HepG2 (cell line): ENCODE results near the gene CLDN7. TPM values are rescaled to one million over a fixed set of nuclear protein-coding genes. Genes with fewer than 3 reads are reported as not detected.

Experiments used
- ATAC-seq: fragments of 200-7000 bp; cut with Tn5 transposase; 3 replicates; pipeline ENCODE4 v1.9.1; 2020; ENCODE audit warnings: mild to moderate bottlenecking, moderate library complexity
- BruUV-seq: library from RNA; stranded (reverse); fragments of 400-500 nt; replicated peaks from 2 replicates; lab custom pipeline; 2021; lab: Mats Ljungman, UMichigan
- CTCF ChIA-PET: fragments of 300-600 bp; formaldehyde crosslinking; extraction: SDS; loops from one replicate; lab custom pipeline; 2021; ENCODE audit warnings: low total read pairs, inconsistent platforms, low intra/inter-chr PET ratio; lab: Yijun Ruan, JAX
- POLR2A ChIA-PET: fragments of 350-600 bp; sonication (Branson Sonifier 250); formaldehyde crosslinking; loops from one replicate; lab custom pipeline; 2020; ENCODE audit warnings: antibody characterized with exemption, inconsistent platforms; lab: Yijun Ruan, JAX
- DNase-seq: peaks from one replicate; pipeline ENCODE4 v3.0.0-alpha.2; 2015; ENCODE audit warnings: low spot score
- FAIRE-seq: peaks from 3 replicates; lab custom pipeline; 2011; peaks lifted over from hg19 to GRCh38; lab: Jason Lieb, UNC
- H2AFZ ChIP-seq: one replicate; pipeline ENCODE4 v1.6.1; 2011; ENCODE audit warnings: low read length, inconsistent platforms
- H3K27ac ChIP-seq: fragments of 300-600 bp; 3 replicates; pipeline ENCODE4 v1.8.0; 2011; ENCODE audit warnings: mixed run types, mild to moderate bottlenecking, mixed read lengths, low read length, inconsistent platforms; ENCODE audit not compliant: insufficient read depth; ENCODE audit errors: extremely low read length
- H3K27me3 ChIP-seq, 2 experiments: fragments of 200-600 bp in 1 of 2; 2 replicates in 1 of 2; 3 replicates in 1 of 2; pipeline versions ENCODE4 v1.6.0 to v1.8.0; 2011; ENCODE audit warnings: low read length in 2 of 2, mild to moderate bottlenecking in 2 of 2, moderate library complexity in 2 of 2, inconsistent platforms in 1 of 2; ENCODE audit not compliant: insufficient read depth in 2 of 2, control insufficient read depth in 1 of 2
- H3K36me3 ChIP-seq, 2 experiments: fragments of 200-600 bp in 1 of 2; replicated peaks in 1 of 2; 2 replicates in 1 of 2; 3 replicates in 1 of 2; pipeline versions ENCODE4 v1.5.1 to v1.8.0; 2011; ENCODE audit warnings: low read length in 2 of 2, inconsistent platforms in 1 of 2; ENCODE audit not compliant: insufficient read depth in 2 of 2, control insufficient read depth in 1 of 2
- H3K4me1 ChIP-seq: 2 replicates; pipeline ENCODE4 v1.5.1; 2012; ENCODE audit warnings: low read length, inconsistent platforms; ENCODE audit not compliant: insufficient read depth
- H3K4me2 ChIP-seq: 2 replicates; pipeline ENCODE4 v1.6.0; 2011; ENCODE audit warnings: low read depth, low read length, inconsistent platforms
- H3K4me3 ChIP-seq, 3 experiments: fragments of 200-600 bp in 1 of 3; sonication (generic), shearing (Covaris generic) in 1 of 3; replicated peaks in 1 of 3; 2 replicates each; pipeline ENCODE4 v1.5.1; 2011 to 2016; ENCODE audit warnings: low read length in 3 of 3, inconsistent platforms in 2 of 3, low read depth in 2 of 3, mild to moderate bottlenecking in 2 of 3, control low read depth in 1 of 3, mixed read lengths in 1 of 3; ENCODE audit not compliant: insufficient read depth in 1 of 3
- H3K79me2 ChIP-seq: one replicate; pipeline ENCODE4 v1.6.1; 2011; ENCODE audit warnings: low read length, inconsistent platforms; ENCODE audit not compliant: insufficient read depth
- H3K9ac ChIP-seq: 2 replicates; pipeline ENCODE4 v1.6.0; 2011; ENCODE audit warnings: mild to moderate bottlenecking, low read depth, low read length, inconsistent platforms; ENCODE audit not compliant: insufficient read depth
- H3K9me3 ChIP-seq: 2 replicates; pipeline ENCODE4 v1.5.1; 2012; ENCODE audit warnings: mild to moderate bottlenecking, low read length
- H4K20me1 ChIP-seq: 2 replicates; pipeline ENCODE4 v1.6.0; 2011; ENCODE audit warnings: inconsistent platforms, mild to moderate bottlenecking, low read length, moderate library complexity; ENCODE audit not compliant: insufficient read depth
- DNMT1 ChIP-seq: sonication (generic); formaldehyde crosslinking; IDR thresholded peaks from 2 replicates; pipeline ENCODE4 v1.5.1; 2020; ENCODE audit warnings: mild to moderate bottlenecking, missing genetic modification reagents
- GTF2F1 ChIP-seq: fragments of 150-350 bp; IDR thresholded peaks from 2 replicates; pipeline ENCODE4 v1.6.1; 2014; ENCODE audit warnings: low read length
- HMGA1 ChIP-seq: sonication (generic); formaldehyde crosslinking; conservative IDR thresholded peaks from 2 replicates; pipeline ENCODE4 v1.4.0; 2020; ENCODE audit warnings: missing genetic modification reagents
- NFYB ChIP-seq: sonication (generic); formaldehyde crosslinking; IDR thresholded peaks from 2 replicates; pipeline ENCODE4 v1.4.0; 2020; ENCODE audit warnings: missing genetic modification reagents
- REPIN1 ChIP-seq: sonication (generic); formaldehyde crosslinking; IDR thresholded peaks from 2 replicates; pipeline ENCODE4 v1.8.0; 2022; ENCODE audit warnings: missing genetic modification reagents, low read depth, mild to moderate bottlenecking, borderline replicate concordance
- SAP130 ChIP-seq: IDR thresholded peaks from 2 replicates; pipeline ENCODE4 v1.6.1; 2016; ENCODE audit warnings: low read depth
- TBX2 ChIP-seq: sonication (generic); formaldehyde crosslinking; IDR thresholded peaks from 2 replicates; pipeline ENCODE4 v1.5.0; 2020; ENCODE audit warnings: missing genetic modification reagents, mild to moderate bottlenecking, borderline replicate concordance
- TOE1 ChIP-seq: sonication (generic); formaldehyde crosslinking; IDR thresholded peaks from 2 replicates; pipeline ENCODE4 v1.4.0; 2020; ENCODE audit warnings: mild to moderate bottlenecking, missing genetic modification reagents
- ZBTB38 ChIP-seq: sonication (generic); formaldehyde crosslinking; IDR thresholded peaks from 2 replicates; pipeline ENCODE4 v1.5.1; 2020; ENCODE audit warnings: mild to moderate bottlenecking, missing genetic modification reagents
- ZNF430 ChIP-seq: sonication (generic); formaldehyde crosslinking; IDR thresholded peaks from 2 replicates; pipeline ENCODE4 v1.9.0; 2021; ENCODE audit warnings: mild to moderate bottlenecking, missing genetic modification reagents
- WGBS: methylation state at CpG from one replicate; pipeline ENCODE4 v1.1.6; 2017; ENCODE audit warnings: low lambda C conversion rate; 5-methylcytosine and 5-hydroxymethylcytosine counted together
- in situ Hi-C: cut with HindIII; loops from 2 replicates; pipeline ENCODE4 v1.10.0; 2017; ENCODE audit warnings: low pct_unique_long_range_greater_than_20kb; ENCODE audit not compliant: extremely low pct_ligation_motif_present
- intact Hi-C: fragments of 100-400 bp; cut with micrococcal nuclease; formaldehyde crosslinking; loops from one replicate; pipeline ENCODE4 v1.10.0; 2022; ENCODE audit not compliant: unreplicated experiment
- polyA plus RNA-seq, 8 experiments: library from polyadenylated mRNA; depleted of rRNA in 3 of 8; stranded (reverse) in 7 of 8; unstranded in 1 of 8; fragments of >200 nt; fragmentation: Illumina TruSeq in 4 of 8; extraction: Trizol in 4 of 8; gene quantifications; 2 replicates each; pipeline versions ENCODE4 v1.2.1 to v1.2.3, GENCODE V29; 2011 to 2016; ENCODE audit warnings: low read depth in 4 of 8, missing spikeins in 1 of 8, mixed read lengths in 1 of 8; ENCODE audit not compliant: insufficient read depth in 1 of 8
- total RNA-seq, 5 experiments: library from RNA; depleted of rRNA; stranded (reverse); fragments of >200 nt; fragmentation: Illumina TruSeq; extraction: Trizol; gene quantifications; 2 replicates each; pipeline ENCODE4 v1.2.3, GENCODE V29; 2016; ENCODE audit warnings: low read depth in 1 of 5
- TF ChIP-seq, protein P1 (sequence below): sonication (generic); formaldehyde crosslinking; IDR thresholded peaks from 2 replicates; pipeline ENCODE4 v1.9.0; 2021; ENCODE audit warnings: missing genetic modification reagents, borderline replicate concordance
- TF ChIP-seq, protein P2 (sequence below): sonication (generic); formaldehyde crosslinking; IDR thresholded peaks from 2 replicates; pipeline ENCODE4 v1.4.0; 2020; ENCODE audit warnings: missing genetic modification reagents

Gene CLDN7
- total and polyA plus RNA-seq, 2 of the 13 experiments (the other 11 are each of a cell fraction or from before 2014, with no cell fraction given): not detected

DNA sequence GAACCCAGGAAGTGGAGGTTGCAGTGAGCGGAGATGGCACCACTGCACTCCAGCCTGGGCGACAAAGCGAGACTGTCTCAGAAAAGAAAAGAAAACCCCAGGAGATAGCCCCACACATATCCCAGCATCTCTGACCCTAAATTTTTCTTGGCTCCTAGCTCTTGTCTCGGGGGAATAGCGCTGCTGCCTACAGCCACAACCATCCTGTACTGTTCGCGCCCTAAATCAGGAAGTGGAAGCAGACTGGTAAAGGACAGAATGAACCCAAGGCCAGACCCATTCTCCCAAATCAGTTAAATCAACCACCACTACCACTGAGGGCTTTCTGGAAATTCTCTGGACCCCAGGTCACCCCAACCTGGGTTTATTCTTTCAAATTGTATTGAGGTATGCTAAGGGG is 12.4 kb downstream of the CLDN7 start:
- Histone ChIP-seq H3K9ac (peak overlapping the region; percentile 96), H3K4me2 (peak overlapping the region; percentile 90), H3K79me2 (peaks cover 56% of the 10 kb centered on the region), H4K20me1 (no peaks in the 10 kb centered on the region), H3K4me3 (peak overlapping the region; percentile 95 to 99 (median 96); a peak in 5 of 6 replicates), H3K27ac (peak overlapping the region; percentile 99), H3K27me3 (peaks cover 0 to 2% of the 10 kb centered on the region in 2 experiments; a peak in 1 of 5 replicates), H3K36me3 (peaks cover 9 to 25% of the 10 kb centered on the region in 2 experiments; a peak in 4 of 5 replicates), H2AFZ (no peak overlapping the region), H3K9me3 (no peaks in the 10 kb centered on the region), H3K4me1 (peaks cover 38% of the 10 kb centered on the region)
- TF ChIP-seq HMGA1 (CRISPR knock-in tag): no peak
- no peak for TF ChIP-seq ZNF430 (CRISPR knock-in tag)
- TF ChIP-seq SAP130 (CRISPR knock-in tag): 0 out of 2 replicates have a peak, but pooled peaks have one; percentile 16
- TF ChIP-seq REPIN1 (CRISPR knock-in tag): no peak
- TF ChIP-seq ZBTB38 (CRISPR knock-in tag): peak; percentile 41; the same call in 1 of the 2 replicates
- no peak for TF ChIP-seq GTF2F1
- TF ChIP-seq NFYB: no peak
- no peak for TF ChIP-seq DNMT1 (CRISPR knock-in tag)
- TF ChIP-seq, protein P1, sequence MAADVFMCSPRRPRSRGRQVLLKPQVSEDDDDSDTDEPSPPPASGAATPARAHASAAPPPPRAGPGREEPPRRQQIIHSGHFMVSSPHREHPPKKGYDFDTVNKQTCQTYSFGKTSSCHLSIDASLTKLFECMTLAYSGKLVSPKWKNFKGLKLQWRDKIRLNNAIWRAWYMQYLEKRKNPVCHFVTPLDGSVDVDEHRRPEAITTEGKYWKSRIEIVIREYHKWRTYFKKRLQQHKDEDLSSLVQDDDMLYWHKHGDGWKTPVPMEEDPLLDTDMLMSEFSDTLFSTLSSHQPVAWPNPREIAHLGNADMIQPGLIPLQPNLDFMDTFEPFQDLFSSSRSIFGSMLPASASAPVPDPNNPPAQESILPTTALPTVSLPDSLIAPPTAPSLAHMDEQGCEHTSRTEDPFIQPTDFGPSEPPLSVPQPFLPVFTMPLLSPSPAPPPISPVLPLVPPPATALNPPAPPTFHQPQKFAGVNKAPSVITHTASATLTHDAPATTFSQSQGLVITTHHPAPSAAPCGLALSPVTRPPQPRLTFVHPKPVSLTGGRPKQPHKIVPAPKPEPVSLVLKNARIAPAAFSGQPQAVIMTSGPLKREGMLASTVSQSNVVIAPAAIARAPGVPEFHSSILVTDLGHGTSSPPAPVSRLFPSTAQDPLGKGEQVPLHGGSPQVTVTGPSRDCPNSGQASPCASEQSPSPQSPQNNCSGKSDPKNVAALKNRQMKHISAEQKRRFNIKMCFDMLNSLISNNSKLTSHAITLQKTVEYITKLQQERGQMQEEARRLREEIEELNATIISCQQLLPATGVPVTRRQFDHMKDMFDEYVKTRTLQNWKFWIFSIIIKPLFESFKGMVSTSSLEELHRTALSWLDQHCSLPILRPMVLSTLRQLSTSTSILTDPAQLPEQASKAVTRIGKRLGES (CRISPR knock-in tag): no peak
- TF ChIP-seq TOE1 (CRISPR knock-in tag): no peak
- TF ChIP-seq, protein P2, sequence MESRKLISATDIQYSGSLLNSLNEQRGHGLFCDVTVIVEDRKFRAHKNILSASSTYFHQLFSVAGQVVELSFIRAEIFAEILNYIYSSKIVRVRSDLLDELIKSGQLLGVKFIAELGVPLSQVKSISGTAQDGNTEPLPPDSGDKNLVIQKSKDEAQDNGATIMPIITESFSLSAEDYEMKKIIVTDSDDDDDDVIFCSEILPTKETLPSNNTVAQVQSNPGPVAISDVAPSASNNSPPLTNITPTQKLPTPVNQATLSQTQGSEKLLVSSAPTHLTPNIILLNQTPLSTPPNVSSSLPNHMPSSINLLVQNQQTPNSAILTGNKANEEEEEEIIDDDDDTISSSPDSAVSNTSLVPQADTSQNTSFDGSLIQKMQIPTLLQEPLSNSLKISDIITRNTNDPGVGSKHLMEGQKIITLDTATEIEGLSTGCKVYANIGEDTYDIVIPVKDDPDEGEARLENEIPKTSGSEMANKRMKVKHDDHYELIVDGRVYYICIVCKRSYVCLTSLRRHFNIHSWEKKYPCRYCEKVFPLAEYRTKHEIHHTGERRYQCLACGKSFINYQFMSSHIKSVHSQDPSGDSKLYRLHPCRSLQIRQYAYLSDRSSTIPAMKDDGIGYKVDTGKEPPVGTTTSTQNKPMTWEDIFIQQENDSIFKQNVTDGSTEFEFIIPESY (CRISPR knock-in tag): peak; percentile 91
- peak; percentile 25; the same call in 1 of the 2 replicates for TF ChIP-seq TBX2 (CRISPR knock-in tag)
- POLR2A ChIA-PET: interaction anchor here (1.4 to 2.6 kb wide), 5 partner anchors 8 to 32 kb away, joined by 4 to 34 read pairs (median 5); partner anchors contain the start of genes DVL2, GABARAP, PHF23 and SLC2A4
- BruUV-seq: no TSS peak
- in situ Hi-C loops: no loop called here
- 90% methylated on average over 7 of the region's 7 CpGs for WGBS
- DNase-seq (no peak), FAIRE-seq (no peak), ATAC-seq (no peak)
- CTCF ChIA-PET: no interaction called here
- intact Hi-C loops: no loop called here
